CD4-positive, alpha-beta T cell treated with Interleukin-4 for 1 hour (primary cell): ENCODE measurements around the gene ZNF236.
A peak's percentile ranks its signal among the peaks of the same experiment; 100 is the strongest.
"Not testable (repeated sequence)": the region's sequence is repeated elsewhere in the genome, so short reads cannot be mapped to it uniquely, and the experiment has no call there.

ENCODE experiments used
- DNase-seq, 2 donors: peaks; one replicate each; pipeline ENCODE4 v3.0.0-alpha.2; 2020 to 2022

Gene ZNF236

DNA sequence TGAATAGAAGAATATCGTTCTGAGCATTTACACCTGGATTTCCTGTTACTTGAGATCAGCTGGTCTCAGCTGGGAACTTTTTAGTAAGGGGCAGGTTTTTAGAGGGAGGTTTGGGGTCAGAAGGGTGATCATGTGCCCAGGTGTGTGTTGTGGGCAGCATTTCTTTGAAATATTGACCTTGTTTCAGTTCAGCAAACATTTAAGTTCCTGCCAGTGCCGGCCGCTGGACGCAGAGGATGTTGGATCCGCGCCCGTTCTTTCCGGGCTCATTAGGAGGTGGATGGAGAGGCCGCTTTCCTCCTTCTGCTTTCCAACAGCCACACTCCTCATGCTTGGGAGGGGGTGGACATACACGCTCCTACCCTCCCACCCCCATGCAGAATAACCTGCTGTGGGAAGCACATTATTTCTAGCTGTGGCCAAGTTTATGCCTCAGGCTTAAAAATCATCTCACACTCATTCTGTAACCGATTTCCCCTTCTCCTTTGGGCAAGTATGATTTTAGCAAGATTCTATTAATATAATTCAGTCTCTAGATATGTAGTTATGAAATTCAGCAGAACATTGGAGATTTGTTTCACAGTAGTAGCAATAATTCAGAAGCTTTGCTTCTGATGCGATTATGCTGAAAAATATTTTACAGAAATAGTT is 131.4 kb downstream of the ZNF236 start:
- DNase-seq: no peak

- no peak for DNase-seq
Measured at GRCh38 chr18:76955524-76956170, 133.3 kb downstream of the ZNF236 start.

DNA sequence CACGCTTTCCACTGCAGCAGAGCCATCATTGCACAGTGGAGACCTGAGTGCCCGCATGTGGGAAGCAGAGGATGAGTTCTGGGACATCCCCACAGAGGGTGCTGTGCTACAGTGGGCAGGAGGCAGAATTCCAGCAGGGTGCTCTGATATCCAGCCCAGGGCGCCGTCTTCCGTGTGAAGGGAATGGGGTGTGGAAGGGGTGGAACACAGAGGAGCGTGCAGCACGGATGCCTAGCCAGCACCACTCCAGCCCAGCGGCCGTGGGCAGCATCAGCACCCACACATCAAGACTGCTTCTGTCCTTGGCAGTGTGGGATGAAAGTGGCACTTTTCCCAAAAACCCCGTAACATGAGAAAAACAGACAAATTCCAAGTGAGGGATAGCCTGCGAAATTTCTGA is 134.3 kb downstream of the ZNF236 start:
- DNase-seq: no peak

GRCh38 chr18:76957384-76958355 is 135.3 kb downstream of the ZNF236 start:
- DNase-seq: no peak

- DNase-seq: no peak
Measured at GRCh38 chr18:76958692-76959341, 136.5 kb downstream of the ZNF236 start.

DNA sequence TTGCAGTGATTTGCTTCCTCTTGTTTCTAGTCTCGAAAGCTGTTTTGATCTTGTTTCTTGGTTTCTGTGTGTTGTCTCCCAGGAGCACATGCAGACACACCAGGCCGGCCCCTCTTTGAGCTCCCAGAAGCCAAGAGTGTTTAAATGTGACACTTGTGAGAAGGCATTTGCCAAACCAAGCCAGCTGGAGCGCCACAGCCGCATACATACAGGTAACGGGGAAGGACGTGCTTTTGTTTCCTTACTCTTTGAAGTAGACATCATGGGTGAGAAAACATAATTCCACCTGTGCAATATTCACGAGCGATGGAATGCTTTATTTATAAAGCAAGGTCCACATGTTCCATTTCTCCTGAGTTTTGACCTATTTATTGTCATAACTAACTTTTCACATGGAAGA is 137.2 kb downstream of the ZNF236 start:
- DNase-seq: no peak

DNA sequence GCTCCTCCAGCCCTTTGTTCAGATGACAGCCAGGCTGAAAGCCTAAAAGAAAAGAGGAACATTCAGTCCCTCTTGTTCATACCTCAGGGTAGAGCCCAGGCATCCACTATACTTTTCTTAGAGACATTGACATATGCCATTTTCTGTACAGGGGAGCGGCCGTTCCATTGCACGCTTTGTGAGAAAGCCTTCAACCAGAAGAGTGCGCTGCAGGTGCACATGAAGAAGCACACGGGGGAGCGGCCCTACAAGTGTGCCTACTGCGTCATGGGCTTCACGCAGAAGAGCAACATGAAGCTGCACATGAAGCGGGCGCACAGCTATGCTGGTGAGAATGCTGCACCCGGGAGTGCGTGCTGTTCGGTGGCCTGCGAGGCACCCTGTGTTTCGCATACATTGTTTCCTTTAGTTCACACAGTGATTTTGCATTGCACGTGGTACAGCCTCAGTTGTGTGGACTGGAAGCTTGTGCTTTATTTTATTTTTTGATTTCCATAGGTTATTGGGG is 138.2 kb downstream of the ZNF236 start:
- DNase-seq: no peak

DNA sequence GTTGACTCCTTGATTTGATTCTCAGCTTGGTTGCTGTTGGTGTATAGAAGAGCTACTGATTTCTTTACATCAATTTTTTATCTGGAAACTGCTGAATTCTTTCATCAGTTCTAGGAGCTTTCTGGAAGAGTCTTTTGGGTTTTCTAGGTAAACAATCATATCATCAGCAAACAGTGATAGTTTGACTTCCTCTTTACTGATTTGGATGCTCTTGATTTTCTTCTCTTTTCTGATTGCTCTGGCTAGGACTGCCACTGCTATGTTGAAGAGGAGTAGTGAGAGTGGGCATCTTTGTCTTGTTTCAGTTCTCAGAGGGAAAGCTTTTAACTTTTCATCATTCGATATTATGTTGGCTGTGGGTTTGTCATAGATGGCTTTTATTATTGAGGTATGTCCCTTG is 140.5 kb downstream of the ZNF236 start:
- no peak for DNase-seq

- DNase-seq: peak in 1 of 2 donors; percentile 13
Measured at GRCh38 chr18:76963936-76964335, 141.6 kb downstream of the ZNF236 start.

DNA sequence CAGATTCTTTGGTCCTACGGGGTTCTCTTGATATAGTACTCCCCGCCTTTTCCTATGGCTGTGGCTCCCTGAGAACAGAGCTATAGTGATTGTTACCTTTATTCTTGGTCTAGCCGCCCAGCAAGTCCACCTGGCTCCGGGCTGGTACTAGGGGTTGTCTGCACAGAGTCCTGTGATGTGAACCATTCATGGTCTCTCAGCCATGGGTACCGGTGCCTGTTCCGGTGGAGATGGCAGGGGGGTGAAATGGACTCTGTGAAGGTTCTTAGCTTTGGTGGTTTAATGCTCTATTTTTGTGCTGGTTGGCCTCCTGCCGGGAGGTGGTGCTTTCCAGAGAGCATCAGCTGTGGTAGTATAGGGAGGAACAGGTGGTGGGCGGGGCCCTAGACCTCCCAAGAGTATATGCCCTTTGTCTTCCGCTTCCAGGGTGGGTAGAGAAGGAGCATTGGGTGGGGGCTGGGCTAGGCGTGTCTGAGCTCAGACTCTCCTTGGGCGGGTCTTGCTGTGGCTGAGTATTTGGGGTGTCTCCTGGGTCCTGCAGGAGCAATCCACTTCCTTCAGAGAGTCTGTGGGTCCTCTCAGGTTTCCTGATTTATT is 143.3 kb downstream of the ZNF236 start:
- DNase-seq: peak in 1 of 2 donors; percentile 80

GRCh38 chr18:76967299-76967698 is 144.9 kb downstream of the ZNF236 start:
- DNase-seq: not testable (repeated sequence)

DNA sequence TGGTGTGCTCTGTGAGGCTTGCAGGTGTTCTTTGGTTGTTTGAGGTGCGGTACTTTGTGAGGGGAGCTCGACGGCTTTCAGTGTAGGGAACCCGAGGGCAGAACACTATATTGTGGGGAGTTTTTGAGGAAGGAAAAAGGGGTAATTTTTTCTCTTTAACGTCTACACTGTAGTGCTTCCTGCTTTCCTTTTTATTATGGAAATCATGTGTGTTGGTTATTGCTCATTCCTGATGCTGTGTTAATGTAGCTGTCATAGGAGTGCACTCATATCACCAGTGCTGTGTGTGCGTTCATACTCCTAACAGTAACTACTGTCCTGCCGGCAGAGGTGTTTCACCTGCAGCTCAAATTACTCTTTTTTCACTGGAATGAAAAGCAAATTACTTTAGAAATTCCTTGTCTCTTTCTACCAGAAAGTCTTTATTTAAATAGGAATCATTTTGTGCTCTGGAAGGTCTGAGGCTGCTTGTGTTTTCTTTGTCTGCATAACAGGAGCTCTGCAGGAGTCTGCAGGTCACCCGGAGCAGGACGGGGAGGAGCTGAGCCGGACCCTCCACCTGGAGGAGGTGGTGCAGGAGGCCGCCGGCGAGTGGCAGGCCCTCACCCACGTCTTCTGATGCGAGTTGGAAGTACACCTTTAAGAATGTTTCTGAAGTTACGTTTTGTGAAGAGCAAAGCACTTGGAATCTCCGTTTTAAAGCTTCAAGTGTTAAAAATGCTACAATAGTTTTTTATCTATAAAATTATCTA is 145.5 kb downstream of the ZNF236 start:
- no peak for DNase-seq

DNA sequence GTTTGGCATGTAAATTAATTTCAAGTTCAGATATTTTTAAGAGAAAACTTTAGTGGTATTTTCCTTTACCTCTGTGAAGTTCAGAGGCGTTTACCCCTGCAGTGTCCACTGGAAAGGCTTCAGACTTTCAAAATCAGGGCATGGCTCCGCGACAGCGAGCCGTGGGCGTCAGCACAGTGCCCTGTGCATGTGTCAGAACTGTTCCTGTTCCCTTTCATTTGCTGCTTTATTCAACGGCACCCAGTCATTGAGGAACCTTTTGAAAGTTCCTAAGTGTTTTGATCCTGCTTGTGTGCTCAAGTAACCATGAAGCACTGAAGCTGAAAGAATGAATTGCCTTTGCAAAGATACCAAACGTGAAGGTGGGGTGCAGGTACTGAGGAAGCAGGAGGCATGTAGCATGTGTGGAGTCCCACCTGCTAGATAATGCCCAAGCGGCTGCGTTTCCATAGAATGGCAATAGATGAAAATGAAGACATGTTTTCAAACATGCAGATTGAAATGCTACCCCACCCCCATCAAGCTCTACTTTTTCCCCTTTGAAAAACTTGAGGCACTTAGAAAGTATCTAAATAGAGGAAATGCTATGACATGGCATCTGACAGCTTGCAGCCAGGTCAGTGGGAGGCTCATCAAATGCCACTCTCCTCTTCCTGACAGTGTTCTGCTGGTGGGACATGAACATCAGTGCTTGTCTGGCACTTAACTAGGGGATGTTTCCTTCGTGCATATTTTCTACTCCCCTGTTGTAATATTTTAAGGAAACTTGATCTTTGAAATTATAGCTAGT is 148.6 kb downstream of the ZNF236 start:
- DNase-seq: no peak

DNA sequence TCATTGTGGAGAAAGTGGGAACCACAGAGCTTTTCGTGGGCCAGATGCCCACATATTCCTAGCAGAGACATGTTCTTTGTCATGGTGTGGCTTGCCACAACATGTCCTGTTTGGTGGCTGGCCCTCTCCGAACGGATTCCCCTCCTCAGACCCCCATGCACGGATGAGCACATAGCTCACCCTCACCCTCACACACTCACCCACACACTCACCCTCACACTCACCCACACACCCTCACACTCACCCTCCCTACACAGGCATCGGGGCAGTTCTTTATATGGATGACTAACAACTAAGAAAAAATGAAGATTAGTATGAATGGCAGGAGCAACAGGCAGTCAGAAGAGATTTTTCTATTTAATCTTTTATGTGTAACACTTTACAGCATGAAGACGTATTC is 149.9 kb downstream of the ZNF236 start:
- DNase-seq: no peak

DNA sequence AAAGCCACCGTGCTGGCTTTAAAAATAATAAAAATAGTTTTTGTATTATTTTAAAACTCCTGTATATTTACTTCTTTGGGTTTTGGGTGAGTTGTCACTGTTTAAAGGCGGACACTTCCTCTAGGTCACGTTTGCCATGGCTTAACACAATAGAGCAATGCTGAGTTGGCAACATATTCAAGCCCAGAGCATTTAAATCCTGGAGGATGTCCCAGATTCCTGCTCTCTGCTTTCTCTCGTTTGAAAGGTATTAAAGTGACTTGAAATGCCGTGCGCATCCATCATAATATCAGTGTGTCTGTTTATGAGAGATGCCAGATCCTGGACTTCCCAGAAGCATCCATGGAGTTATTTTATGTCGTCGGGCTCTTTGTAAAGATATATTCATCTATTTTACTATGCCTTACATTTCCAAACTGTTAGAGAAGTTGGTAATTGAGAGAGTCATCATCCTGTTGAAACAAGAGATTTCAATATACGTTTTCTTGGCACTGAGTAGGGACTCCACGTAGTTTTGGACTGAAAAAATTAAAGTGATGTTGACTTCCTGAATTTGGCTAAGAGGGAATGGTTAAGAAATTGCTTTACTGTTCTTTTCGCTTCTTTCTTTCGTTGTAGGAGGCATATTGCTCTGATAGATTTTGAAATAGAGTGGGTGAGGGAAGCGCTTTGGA is 150.6 kb downstream of the ZNF236 start:
- DNase-seq: no peak

- no peak for DNase-seq
Measured at GRCh38 chr18:76973520-76974266, 151.3 kb downstream of the ZNF236 start.

DNA sequence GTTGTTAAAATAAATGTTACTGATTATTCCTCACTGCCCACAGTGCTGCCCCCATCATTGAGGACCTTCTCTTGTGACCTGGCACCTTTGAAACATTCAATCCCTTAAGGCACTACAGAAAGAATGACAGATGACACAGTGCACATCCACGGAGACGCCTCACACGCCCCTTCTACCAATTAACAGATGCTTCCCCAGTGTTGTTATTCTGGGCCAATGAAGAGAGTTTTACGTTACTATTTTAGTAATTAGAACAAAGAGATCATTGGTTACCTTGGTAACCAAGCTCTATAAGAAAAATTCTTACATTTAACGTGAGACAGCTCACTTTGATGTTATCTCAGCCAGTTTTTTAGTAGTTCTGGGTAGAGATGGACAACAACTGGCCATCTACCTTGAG is 152.0 kb downstream of the ZNF236 start:
- no peak for DNase-seq

GRCh38 chr18:76975577-76976110 is 153.3 kb downstream of the ZNF236 start:
- no peak for DNase-seq

DNA sequence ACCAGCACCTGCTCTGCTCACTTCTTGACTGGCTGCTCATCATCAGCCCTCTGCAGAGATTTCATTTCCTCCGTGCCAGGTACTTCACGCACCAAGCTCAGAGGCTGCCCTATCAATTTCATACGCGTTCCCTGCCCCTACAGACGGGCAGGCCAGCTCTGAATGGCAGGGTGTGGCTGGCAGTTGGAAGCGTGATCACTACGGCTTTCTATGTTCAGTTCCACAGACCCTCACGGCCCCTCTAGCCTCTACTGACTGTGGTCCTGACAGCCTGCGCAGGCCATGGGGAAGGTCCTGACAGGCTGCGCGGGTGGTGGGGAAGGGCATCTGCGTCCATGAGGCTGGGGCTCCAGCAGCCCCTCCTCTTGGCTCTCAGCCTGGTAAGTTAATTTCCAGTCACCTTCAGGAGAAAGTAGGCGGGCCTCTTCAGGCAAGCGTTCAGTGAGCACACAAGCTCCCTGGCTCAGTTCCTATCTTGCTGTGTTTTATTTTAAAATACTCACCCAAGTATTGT is 154.8 kb downstream of the ZNF236 start:
- DNase-seq: no peak
